ENCODE measurements around the gene IPO11. TPM values are rescaled to one million over a fixed set of nuclear protein-coding genes. Genes with fewer than 3 reads are reported as not detected.
"Not testable (repeated sequence)": the region's sequence is repeated elsewhere in the genome, so short reads cannot be mapped to it uniquely, and the experiment has no call there.

The IPO11 gene
- total RNA-seq, 2 donors from 2014 or later, result 26.6 to 39.7 TPM

DNA sequence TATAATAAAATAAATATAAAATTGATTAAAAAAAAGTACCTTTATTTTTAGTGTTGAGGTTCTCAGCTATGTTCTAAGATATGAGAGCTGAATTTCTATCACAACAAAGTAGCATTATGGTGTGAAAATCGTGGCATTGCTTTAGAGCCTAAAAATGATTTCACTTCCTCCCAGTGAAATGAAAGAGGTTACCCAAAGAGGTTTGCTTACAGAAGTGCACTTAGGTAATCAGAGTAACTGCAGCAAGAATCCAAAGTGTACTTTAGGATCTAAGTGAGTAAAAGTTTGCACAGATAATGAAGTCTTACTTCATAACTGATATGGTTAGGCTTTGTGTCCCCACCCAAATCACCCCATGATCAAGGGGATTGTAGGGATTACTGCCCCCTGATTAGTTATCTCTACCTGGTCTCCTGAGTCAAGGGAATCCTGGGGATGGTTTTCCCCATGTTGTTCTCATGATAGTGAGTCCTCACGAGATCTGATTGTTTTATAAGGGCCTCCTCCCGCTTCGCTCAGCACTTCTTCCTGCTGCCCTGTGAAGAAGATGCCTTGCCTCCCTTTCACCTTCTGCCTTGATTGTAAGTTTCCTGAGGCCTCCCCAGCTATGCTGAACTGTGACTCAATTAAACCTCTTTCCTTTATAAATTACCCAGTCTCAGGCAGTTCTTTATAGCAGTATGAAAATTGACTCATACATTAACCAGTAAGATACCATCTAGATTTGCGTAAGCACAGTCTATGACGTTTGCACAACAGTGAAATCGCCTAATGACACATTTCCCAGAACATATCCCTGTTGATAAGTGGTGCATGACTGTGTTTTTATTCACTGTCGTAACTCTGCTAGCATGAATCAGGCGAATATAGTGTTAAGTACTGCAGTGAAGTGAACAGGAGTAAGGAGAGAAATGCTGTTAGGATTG is 125.7 kb downstream of the IPO11 start:
- Mint-ChIP-seq H3K36me3 (ENCODE audit: insufficient read depth in 2 of 2) (peaks cover 7 to 11% of the 10 kb centered on the region in 2 donors), H3K9me3 (peaks cover 5% of the 10 kb centered on the region in 2 donors), H3K4me1 (ENCODE audit: low read depth) (peaks cover 11% of the 10 kb centered on the region), H3K27ac (peak overlapping the region; percentile 69), H3K4me3 (peak overlapping the region in 1 of 2 donors; percentile 18), H3K27me3 (ENCODE audit: low read depth) (no peaks in the 10 kb centered on the region)
- peak; percentile 17 to 46 for DNase-seq
- ATAC-seq (replicated peaks in 1 of 2), result peak; percentile 96 to 99

- H3K9me3 Mint-ChIP-seq, result peaks cover 5 to 12% of the 10 kb centered on the region in 2 donors
- ATAC-seq (replicated peaks in 1 of 2) (no peak), DNase-seq (no peak)
- peaks cover 19 to 25% of the 10 kb centered on the region in 2 donors for H3K36me3 Mint-ChIP-seq (ENCODE audit: insufficient read depth in 2 of 2)
- no peaks in the 10 kb centered on the region for H3K27me3 Mint-ChIP-seq (ENCODE audit: low read depth)
- H3K4me3 Mint-ChIP-seq, result no peak overlapping the region
- no peak overlapping the region for H3K27ac Mint-ChIP-seq
- peaks cover 11% of the 10 kb centered on the region for H3K4me1 Mint-ChIP-seq (ENCODE audit: low read depth)
These were observed 130.2 kb downstream of the IPO11 start for GRCh38 chr5:62542720-62543119.

GRCh38 chr5:62547945-62548630 is 135.5 kb downstream of the IPO11 start:
- H3K27me3 Mint-ChIP-seq (ENCODE audit: low read depth), result no peaks in the 10 kb centered on the region
- no peak overlapping the region for H3K27ac Mint-ChIP-seq
- ATAC-seq (replicated peaks in 1 of 2), result no peak
- H3K9me3 Mint-ChIP-seq, result peaks cover 0 to 7% of the 10 kb centered on the region in 2 donors
- DNase-seq, result no peak
- H3K4me1 Mint-ChIP-seq (ENCODE audit: low read depth), result no peaks in the 10 kb centered on the region
- H3K4me3 Mint-ChIP-seq, result no peak overlapping the region
- peaks cover 12 to 14% of the 10 kb centered on the region in 2 donors for H3K36me3 Mint-ChIP-seq (ENCODE audit: insufficient read depth in 2 of 2)

GRCh38 chr5:62550103-62550502 is 137.5 kb downstream of the IPO11 start:
- H3K4me3 Mint-ChIP-seq, result no peak overlapping the region
- H3K27ac Mint-ChIP-seq, result no peak overlapping the region
- no peaks in the 10 kb centered on the region for H3K36me3 Mint-ChIP-seq (ENCODE audit: insufficient read depth in 2 of 2)
- H3K27me3 Mint-ChIP-seq (ENCODE audit: low read depth), result no peaks in the 10 kb centered on the region
- no peaks in the 10 kb centered on the region for H3K4me1 Mint-ChIP-seq (ENCODE audit: low read depth)
- ATAC-seq (replicated peaks in 1 of 2), result no peak
- peaks cover 0 to 3% of the 10 kb centered on the region in 2 donors for H3K9me3 Mint-ChIP-seq
- DNase-seq, result no peak

DNA sequence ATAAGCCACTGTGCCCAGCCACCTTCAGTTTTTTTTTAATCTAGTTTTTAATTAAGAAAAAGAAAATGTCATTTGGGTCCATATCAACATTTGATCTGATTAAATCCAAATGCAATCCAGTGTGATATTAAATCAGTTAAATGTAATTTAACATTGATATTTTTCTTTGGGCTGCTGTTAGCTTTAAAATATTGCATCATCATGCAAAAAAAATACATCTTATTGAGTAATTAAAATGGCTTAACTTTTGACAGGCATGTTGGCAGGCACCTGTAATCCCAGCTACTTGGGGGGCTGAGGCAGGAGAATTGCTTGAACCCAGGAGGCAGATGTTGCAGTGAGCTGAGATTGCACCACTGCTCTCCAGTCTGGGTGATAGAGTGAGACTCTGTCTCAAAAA is 143.4 kb downstream of the IPO11 start:
- DNase-seq, result no peak
- Mint-ChIP-seq H3K36me3 (ENCODE audit: insufficient read depth in 2 of 2) (peaks cover 0 to 6% of the 10 kb centered on the region in 2 donors), H3K27me3 (ENCODE audit: low read depth) (no peaks in the 10 kb centered on the region), H3K4me3 (no peak overlapping the region), H3K9me3 (no peaks in the 10 kb centered on the region), H3K27ac (no peak overlapping the region), H3K4me1 (ENCODE audit: low read depth) (no peaks in the 10 kb centered on the region)
- ATAC-seq (replicated peaks in 1 of 2), result no peak

GRCh38 chr5:62558941-62559340 is 146.4 kb downstream of the IPO11 start:
- DNase-seq (no peak), ATAC-seq (replicated peaks in 1 of 2) (no peak)
- Mint-ChIP-seq H3K27ac (peak overlapping the region; percentile 43), H3K36me3 (ENCODE audit: insufficient read depth in 2 of 2) (peaks cover 0 to 7% of the 10 kb centered on the region in 2 donors), H3K9me3 (no peaks in the 10 kb centered on the region), H3K4me1 (ENCODE audit: low read depth) (no peaks in the 10 kb centered on the region), H3K27me3 (ENCODE audit: low read depth) (no peaks in the 10 kb centered on the region), H3K4me3 (no peak overlapping the region)

DNA sequence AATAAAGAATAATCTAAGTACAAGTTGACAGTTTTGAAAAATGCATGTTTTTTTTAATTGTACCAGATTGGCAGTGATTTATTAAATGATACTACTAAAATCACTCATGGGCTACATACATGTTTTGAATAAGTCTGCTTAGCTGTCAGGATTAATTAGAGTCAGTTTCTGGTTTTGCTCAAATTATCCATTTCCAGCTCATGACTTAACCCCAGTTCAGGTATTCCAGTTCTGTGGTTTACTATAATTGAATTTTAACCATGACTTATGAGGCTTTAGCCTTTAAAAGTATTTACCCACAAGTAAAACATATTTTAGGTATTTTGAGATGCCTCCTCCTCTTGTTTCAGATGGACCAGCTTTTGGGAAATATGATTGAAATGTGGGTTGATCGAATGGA is 148.2 kb downstream of the IPO11 start:
- Mint-ChIP-seq H3K27me3 (ENCODE audit: low read depth) (no peaks in the 10 kb centered on the region), H3K36me3 (ENCODE audit: insufficient read depth in 2 of 2) (peaks cover 6 to 20% of the 10 kb centered on the region in 2 donors), H3K4me1 (ENCODE audit: low read depth) (no peaks in the 10 kb centered on the region), H3K4me3 (no peak overlapping the region), H3K9me3 (peaks cover 2% of the 10 kb centered on the region in 2 donors), H3K27ac (no peak overlapping the region)
- ATAC-seq (replicated peaks in 1 of 2), result no peak
- DNase-seq, result no peak

DNA sequence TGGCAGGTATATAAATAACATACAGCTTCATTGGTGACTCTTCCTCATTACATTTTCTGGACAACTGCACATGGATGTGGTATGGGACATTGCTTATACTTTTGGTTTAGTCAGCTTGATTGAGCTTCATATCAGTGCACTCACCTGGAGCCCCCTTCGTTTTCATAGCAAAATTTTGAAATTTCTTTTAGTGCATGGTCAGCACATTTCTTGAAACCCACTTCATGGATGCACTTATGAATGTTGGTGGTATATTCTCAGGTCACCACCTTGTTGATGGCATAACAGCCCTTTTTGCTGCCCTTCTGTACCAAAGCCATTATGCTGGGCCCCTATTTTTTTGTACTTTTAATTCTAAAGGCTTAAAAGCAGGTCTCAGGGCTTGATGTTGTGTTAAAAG is 149.3 kb downstream of the IPO11 start:
- peaks cover 10 to 25% of the 10 kb centered on the region in 2 donors for H3K36me3 Mint-ChIP-seq (ENCODE audit: insufficient read depth in 2 of 2)
- H3K27me3 Mint-ChIP-seq (ENCODE audit: low read depth), result no peaks in the 10 kb centered on the region
- H3K9me3 Mint-ChIP-seq, result peaks cover 3% of the 10 kb centered on the region in 2 donors
- ATAC-seq (replicated peaks in 1 of 2) (no peak), DNase-seq (no peak)
- no peak overlapping the region for H3K4me3 Mint-ChIP-seq
- H3K27ac Mint-ChIP-seq, result no peak overlapping the region
- no peaks in the 10 kb centered on the region for H3K4me1 Mint-ChIP-seq (ENCODE audit: low read depth)

GRCh38 chr5:62562867-62563266 is 150.3 kb downstream of the IPO11 start:
- DNase-seq (no peak), ATAC-seq (replicated peaks in 1 of 2) (no peak)
- H3K27me3 Mint-ChIP-seq (ENCODE audit: low read depth), result no peaks in the 10 kb centered on the region
- no peak overlapping the region for H3K4me3 Mint-ChIP-seq
- peaks cover 17 to 33% of the 10 kb centered on the region in 2 donors for H3K36me3 Mint-ChIP-seq (ENCODE audit: insufficient read depth in 2 of 2)
- H3K4me1 Mint-ChIP-seq (ENCODE audit: low read depth), result no peaks in the 10 kb centered on the region
- peaks cover 6 to 8% of the 10 kb centered on the region in 2 donors for H3K9me3 Mint-ChIP-seq
- no peak overlapping the region for H3K27ac Mint-ChIP-seq

DNA sequence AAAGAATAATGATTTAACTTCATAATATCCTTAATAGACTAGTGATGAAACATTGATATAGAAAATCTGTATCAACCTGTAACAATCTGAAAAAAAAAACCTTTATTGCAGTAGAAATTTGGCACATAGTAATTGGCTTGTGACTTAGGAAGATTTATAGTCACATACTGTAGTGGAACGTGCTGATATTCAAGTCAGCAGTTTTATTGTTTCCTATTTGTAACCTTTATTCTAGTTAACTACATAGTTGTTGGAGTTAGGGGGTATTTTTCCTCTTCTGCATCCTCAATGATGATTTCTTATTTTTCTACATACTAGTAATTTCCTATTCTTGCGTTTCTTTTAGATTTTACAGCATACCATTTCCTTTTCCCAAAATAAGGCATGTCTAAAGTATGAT is 151.5 kb downstream of the IPO11 start:
- H3K4me3 Mint-ChIP-seq, result no peak overlapping the region
- H3K36me3 Mint-ChIP-seq (ENCODE audit: insufficient read depth in 2 of 2), result peaks cover 23 to 42% of the 10 kb centered on the region in 2 donors
- ATAC-seq (replicated peaks in 1 of 2) (no peak), DNase-seq (no peak)
- H3K27me3 Mint-ChIP-seq (ENCODE audit: low read depth), result no peaks in the 10 kb centered on the region
- H3K9me3 Mint-ChIP-seq, result peaks cover 9 to 11% of the 10 kb centered on the region in 2 donors
- peaks cover 4% of the 10 kb centered on the region for H3K4me1 Mint-ChIP-seq (ENCODE audit: low read depth)
- H3K27ac Mint-ChIP-seq, result no peak overlapping the region

DNA sequence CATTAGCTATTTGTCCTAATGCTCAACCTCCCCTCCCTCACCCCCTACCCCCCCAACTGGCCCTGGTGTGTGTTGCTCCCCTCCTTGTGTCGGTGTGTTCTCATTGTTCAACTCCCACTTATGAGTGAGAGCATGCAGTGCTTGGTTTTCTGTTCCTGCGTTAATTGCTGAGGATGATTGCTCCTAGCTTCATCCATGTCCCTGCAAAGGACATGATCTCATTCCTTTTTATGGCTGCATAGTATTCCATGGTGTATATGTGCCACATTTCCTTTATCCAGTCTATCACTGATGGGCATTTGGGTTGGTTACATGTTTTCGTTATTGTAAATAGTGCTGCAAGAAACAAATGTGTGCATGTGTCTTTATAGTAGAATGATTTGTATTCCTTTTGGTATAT is 153.2 kb downstream of the IPO11 start:
- H3K9me3 Mint-ChIP-seq, result peaks cover 10 to 13% of the 10 kb centered on the region in 2 donors
- H3K4me3 Mint-ChIP-seq; DNase-seq; H3K27me3 Mint-ChIP-seq (ENCODE audit: low read depth); H3K27ac Mint-ChIP-seq; ATAC-seq (replicated peaks in 1 of 2): not testable (repeated sequence)
- H3K36me3 Mint-ChIP-seq (ENCODE audit: insufficient read depth in 2 of 2), result peaks cover 26 to 45% of the 10 kb centered on the region in 2 donors
- H3K4me1 Mint-ChIP-seq (ENCODE audit: low read depth), result peaks cover 21% of the 10 kb centered on the region

DNA sequence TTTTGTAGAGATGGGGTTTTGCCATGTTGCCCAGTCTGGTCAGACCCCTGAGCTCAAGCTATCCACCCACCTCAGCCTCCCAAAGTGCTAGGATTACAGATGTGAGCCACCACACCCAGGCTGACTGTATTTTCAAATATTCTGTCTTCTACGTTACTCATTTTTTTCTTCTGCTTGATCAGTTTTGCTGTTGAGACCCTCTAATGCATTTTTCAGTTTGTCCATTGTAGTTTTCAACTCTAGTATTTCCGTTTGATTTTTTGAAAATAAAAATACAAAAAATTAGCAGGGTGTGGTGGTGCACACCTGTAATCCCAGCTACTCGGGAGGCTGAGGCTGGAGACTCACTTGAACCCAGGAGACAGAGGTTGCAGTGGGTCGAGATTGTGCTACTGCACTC is 155.6 kb downstream of the IPO11 start:
- Mint-ChIP-seq H3K27me3 (ENCODE audit: low read depth) (no peaks in the 10 kb centered on the region), H3K27ac (no peak overlapping the region), H3K36me3 (ENCODE audit: insufficient read depth in 2 of 2) (peaks cover 26 to 44% of the 10 kb centered on the region in 2 donors), H3K9me3 (peaks cover 10 to 13% of the 10 kb centered on the region in 2 donors), H3K4me1 (ENCODE audit: low read depth) (peaks cover 21% of the 10 kb centered on the region), H3K4me3 (no peak overlapping the region)
- no peak for ATAC-seq (replicated peaks in 1 of 2)
- no peak for DNase-seq

- ATAC-seq (replicated peaks in 1 of 2), result no peak
- peak overlapping the region in 1 of 2 donors; percentile 71 for H3K4me3 Mint-ChIP-seq
- peak overlapping the region; percentile 58 for H3K27ac Mint-ChIP-seq
- H3K36me3 Mint-ChIP-seq (ENCODE audit: insufficient read depth in 2 of 2), result peaks cover 26 to 44% of the 10 kb centered on the region in 2 donors
- no peaks in the 10 kb centered on the region for H3K27me3 Mint-ChIP-seq (ENCODE audit: low read depth)
- peaks cover 10 to 13% of the 10 kb centered on the region in 2 donors for H3K9me3 Mint-ChIP-seq
- no peak for DNase-seq
- H3K4me1 Mint-ChIP-seq (ENCODE audit: low read depth), result peaks cover 21% of the 10 kb centered on the region
These were observed 156.4 kb downstream of the IPO11 start for GRCh38 chr5:62568800-62569432.

Measured in activated T-cell treated with anti-CD3 and anti-CD28 coated beads, Interleukin-2, amount 50 U/mL, for 72 hours (primary cell).